Daoy (cell line): ENCODE data around the gene POLR2L. TPM values are rescaled to one million over a fixed set of nuclear protein-coding genes. Genes with fewer than 3 reads are reported as not detected.

Experiments
- DNase-seq: peaks from one replicate; pipeline ENCODE4 v3.0.0-alpha.2; 2015; ENCODE audit warnings: low read depth
- total RNA-seq: library from RNA; depleted of rRNA; stranded (reverse); fragments of >200 nt; shearing (Covaris generic); gene quantifications from 2 replicates; pipeline ENCODE4 v1.2.3, GENCODE V29; 2014

Gene POLR2L
- total RNA-seq, 1 experiment from 2014 or later: 75.7 TPM

- no peak for DNase-seq
Observed at GRCh38 chr11:838441-839279, 3.7 kb downstream of the POLR2L start.

DNA sequence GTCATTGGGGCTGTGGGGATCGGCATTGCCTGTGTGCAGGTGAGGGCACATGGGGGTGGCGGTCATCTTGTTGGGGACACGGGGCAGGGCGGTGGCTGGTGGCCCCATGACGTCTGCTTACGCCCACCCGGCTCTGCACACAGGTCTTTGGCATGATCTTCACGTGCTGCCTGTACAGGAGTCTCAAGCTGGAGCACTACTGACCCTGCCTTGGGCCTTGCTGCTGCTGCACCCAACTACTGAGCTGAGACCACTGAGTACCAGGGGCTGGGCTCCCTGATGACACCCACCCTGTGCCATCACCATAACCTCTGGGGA lies 4.4 kb downstream of the POLR2L start:
- no peak for DNase-seq

DNA sequence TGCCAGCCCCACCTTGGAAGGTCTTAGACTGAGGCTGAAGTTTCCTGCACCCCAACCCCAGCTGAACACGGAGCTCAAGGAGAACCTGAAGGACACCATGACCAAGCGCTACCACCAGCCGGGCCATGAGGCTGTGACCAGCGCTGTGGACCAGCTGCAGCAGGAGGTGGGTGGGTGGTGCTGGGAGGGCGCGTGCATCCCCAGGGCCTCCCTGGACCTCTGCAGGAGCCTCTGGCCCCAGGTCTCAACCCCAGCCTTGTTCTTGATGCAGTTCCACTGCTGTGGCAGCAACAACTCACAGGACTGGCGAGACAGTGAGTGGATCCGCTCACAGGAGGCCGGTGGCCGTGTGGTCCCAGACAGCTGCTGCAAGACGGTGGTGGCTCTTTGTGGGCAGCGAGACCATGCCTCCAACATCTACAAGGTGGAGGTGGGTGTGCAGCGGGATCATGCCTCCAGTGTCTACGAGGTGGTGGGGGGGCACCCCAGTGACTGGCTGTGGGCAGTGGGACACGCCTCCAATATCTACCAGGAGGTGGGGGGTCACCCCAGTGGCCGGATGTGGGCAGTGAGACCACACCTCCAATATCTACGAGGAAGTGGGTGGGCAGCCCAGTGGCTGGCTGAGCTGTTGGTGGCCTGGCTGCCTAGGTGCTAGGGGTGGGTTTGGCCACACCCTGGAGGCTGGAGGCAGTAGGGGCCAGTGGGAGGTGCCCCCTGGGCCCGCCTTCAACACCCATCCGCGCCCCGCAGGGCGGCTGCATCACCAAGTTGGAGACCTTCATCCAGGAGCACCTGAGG lies 4.9 kb downstream of the POLR2L start:
- no peak for DNase-seq

DNA sequence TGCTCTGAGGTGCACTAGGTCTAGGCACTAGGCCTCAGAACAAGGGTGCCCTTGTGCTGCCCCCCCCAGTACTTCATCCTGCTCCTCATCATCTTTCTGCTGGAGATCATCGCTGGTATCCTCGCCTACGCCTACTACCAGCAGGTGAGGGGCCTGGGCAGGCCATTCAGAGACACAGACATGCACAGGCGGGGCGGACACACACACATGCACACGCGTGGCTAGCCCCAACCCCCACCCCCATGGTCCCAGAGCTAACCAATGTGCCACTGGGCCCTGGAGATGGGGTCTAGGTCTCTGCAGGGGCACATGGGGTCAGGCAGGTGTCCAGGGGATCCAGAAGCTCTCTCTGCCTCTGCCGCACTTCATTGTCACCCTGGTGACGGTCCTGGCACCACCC lies 5.6 kb downstream of the POLR2L start:
- no peak for DNase-seq

DNA sequence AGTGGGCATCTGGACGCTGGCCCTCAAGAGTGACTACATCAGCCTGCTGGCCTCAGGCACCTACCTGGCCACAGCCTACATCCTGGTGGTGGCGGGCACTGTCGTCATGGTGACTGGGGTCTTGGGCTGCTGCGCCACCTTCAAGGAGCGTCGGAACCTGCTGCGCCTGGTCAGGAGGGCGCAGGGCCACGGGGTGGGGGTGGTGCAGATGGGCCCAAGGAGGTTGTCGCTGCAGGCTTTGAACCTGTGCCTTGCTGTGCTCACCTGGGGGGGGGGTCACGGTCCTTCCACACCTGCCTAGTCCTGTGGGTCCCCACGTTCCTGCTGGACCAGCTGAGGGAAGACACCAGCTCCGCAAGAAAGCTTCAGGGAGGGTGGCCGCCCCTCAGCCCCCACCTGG lies 6.1 kb downstream of the POLR2L start:
- DNase-seq: no peak

GRCh38 chr11:834371-835316 lies 7.7 kb downstream of the POLR2L start:
- peak; percentile 98 for DNase-seq

GRCh38 chr11:833849-834311 lies 8.4 kb downstream of the POLR2L start:
- DNase-seq: peak; percentile 53

DNA sequence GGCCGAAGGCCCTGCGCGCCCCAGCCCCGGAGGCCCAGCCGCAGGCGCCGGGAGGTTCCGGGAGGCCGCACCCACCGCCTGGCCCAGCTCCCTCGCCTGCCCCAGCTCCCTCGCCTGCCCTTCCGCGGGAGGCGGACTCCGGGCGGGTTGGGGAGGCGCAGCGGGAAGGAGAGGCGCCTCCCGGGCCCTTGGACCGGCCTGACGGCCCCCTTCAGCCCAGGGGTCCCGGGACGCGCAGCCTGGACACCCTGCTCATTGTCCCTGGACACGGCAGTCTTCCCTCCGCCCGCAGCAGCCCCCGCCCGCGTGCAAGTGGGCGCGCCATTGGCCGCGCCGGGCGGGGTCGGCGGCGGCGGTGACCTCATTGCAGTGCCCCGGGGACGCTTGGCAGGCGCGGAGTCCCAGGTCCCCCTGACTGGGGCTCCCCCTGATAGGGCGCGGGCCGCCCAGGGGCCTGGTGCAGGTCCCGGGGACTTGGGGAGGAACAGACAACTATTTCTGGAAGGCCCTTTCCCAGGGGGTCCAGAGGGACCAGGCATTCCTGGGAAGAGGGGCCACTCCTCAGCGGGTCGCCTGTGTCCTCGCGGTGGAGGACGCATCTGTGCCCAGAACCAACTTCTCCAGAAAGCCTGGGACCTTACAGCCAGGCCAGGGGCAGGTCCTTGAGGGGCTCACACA lies 9.1 kb downstream of the POLR2L start:
- DNase-seq: peak; percentile 72

GRCh38 chr11:832529-833113 lies 9.7 kb downstream of the POLR2L start, which contains the start of gene CD151:
CD151 (plus strand) TSS chr11:832952; CDS start chr11:836070, 3,118 bp downstream.
- DNase-seq: peak; percentile 79

DNA sequence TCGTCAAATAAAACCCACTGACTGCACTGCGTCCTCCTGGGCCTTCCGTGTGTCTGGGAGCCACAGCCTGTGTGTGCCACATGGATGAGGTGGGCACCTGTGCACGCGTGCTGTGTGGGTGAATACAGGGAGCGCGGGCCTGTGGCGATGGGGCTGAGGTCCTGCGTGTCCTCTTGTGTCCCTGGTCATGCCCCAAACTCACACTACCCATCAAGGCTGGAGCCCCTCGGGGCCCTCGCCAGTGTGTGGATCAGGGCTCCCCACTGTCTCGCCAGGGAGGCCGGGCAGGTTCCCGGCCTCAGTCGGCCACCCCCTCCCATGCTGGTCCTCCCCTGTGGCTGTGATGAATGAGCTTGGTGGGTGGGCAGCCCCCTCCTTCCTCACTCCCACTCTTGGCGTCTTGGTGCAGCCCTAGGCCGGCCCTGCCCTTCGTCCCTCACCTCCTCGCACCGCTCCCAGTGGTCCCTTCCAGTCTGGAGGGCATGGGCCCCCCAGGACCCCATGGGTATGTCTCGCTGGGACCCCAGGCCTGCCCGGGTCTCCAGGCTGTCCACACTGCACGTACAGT lies 10.3 kb downstream of the POLR2L start:
- peak; percentile 28 for DNase-seq

DNA sequence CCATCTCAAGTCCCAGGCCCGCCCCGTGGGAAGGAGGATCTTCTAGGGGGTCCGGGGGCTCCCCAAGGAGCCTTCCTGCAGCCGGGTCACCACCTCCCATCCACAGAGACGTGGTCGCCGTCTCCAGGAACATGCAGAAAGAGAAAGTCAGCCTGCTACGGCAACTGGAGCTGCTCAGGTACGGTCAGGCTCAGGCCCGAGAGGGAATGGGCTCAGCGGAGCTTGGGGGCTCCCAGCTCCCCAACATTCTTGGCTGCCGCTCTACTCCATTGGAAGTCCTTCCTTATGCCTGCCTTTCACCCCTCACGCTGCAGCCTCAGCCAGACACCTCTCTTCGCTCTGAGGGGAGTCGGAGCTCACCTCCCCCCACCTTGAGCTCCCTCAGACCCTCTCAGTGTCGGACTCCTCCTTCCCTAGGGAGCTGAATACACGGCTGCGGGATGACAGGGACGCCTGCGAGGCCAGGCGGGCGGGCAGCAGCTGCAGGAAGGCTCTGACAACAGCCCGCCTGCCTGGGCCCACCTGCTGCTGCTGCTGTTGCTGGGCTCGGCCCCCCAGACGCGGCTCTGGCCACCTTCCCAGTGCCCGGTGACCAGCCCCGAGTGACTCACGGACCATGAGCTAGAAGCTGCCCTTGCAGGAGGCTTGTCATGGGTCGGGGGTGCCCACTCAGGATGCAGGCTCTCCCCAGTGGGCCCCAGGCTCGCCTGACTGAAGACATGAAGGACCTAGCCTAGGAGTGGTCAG lies 11.0 kb downstream of the POLR2L start:
- DNase-seq: peak; percentile 87

DNA sequence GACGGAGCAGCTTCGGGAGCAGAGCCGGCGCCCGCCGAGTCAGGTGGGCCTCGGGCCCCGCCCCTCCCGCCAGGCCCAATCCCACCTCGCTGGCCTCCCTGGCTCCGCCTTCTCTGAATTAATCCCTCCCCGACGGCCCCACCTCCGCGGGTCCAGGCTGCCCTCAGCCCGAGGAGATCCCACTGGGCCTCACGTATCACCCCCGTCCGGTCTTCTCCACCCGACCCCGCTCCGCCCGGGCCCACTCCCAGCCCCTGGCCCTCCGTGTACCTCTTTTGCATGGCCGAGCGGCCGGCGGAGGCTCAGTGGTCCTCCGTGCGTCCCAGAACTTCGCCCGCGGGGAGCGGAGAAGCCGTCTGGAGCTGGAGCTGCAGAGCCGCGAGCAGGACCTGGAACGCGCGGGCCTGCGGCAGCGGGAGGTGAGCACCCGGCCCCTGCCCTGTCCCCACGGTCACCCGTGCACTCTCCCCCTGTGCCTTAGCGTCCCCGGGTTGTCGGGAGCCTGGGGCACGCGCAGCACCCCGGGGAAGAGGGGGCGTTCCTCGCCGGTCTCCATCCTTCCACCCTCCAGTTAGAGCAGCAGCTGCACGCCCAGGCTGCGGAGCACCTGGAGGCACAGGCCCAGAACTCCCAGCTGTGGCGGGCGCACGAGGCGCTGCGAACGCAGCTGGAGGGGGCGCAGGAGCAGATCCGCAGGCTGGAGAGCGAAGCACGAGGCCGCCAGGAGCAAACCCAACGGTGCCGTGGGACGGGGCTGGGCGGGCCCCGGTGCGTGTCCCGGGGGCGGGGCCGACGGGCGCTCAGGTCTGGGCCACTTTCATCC lies 11.8 kb downstream of the POLR2L start:
- peak; percentile 89 for DNase-seq

- peak; percentile 43 for DNase-seq
Observed at GRCh38 chr11:829847-830294, 12.5 kb downstream of the POLR2L start.

GRCh38 chr11:829176-829846 lies 13.0 kb downstream of the POLR2L start:
- DNase-seq: peak; percentile 68

DNA sequence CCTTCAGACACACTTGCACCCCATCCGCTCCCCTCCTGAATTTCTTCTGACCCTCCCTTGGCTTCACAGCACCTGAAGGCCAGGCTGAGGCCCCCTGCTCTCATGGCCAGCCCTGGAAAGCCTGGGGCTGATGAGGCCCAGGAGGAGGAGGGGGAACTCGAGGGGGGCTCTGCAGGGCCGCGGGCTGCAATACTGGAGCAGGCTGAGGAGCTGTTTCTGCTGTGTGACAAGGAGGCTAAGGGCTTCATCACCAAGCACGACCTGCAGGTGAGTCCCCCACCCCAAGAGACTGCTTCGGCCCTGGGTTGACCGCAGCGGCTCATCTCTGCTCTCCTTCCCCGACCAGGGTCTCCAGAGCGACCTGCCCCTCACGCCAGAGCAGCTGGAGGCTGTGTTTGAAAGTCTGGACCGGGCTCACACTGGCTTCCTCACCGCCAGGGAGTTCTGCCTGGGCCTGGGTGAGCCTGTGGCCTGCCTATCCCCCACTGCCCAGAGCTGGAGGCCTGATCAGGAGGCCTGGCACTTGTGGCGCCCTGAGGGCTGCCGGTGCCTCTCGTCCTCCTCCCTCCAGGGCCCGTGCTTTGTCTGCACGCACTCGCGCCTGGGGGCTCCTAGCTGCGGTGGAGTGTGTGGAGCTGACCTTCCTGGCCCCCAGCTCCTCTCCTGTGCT lies 13.7 kb downstream of the POLR2L start:
- DNase-seq: no peak

DNA sequence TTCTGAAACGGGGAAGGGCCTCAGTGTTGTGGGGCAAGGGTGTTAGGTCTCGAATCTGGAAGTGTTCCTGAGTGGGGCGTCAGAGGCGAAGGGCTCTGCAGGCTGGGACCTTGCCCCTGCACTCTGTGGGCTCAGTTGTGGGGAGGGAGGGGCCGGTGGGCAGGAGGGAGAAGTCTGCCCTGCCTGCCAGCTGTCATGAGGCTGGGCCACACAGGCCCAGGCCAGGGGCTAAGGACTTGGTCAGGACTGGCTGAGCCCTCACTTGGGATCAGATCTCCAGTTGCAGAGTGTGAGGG lies 14.5 kb downstream of the POLR2L start, which contains the start of gene CRACR2B:
TSS of gene CRACR2B (plus strand) at position 23 of the 296 bp plus-strand sequence. CDS start 689 bp downstream, outside the sequence.
- no peak for DNase-seq

- DNase-seq: no peak
Observed at GRCh38 chr11:827146-827896, 15.0 kb downstream of the POLR2L start.
